T-helper 2 cell treated with Interferon-gamma antibody and Interleukin-4, amounts not matched to agents 5 μg/mL and 100 μg/mL, for 36 hours (primary cell): ENCODE results near the gene MOB3B.

Experiments
- DNase-seq: peaks from one replicate; pipeline ENCODE4 v3.0.0; 2021; ENCODE audit warnings: low spot score
- H3K27ac Mint-ChIP-seq: one replicate; pipeline ENCODE4 v1.8.0; 2021; ENCODE audit warnings: mild to moderate bottlenecking, mixed read lengths
- H3K27me3 Mint-ChIP-seq: one replicate; pipeline ENCODE4 v1.8.0; 2021; ENCODE audit warnings: low read depth, mixed read lengths
- H3K36me3 Mint-ChIP-seq: one replicate; pipeline ENCODE4 v1.8.0; 2021; ENCODE audit warnings: low read depth, mixed read lengths
- H3K4me1 Mint-ChIP-seq: one replicate; pipeline ENCODE4 v1.8.0; 2021; ENCODE audit warnings: low read depth, mixed read lengths
- H3K4me3 Mint-ChIP-seq: one replicate; pipeline ENCODE4 v1.8.0; 2022; ENCODE audit warnings: mild to moderate bottlenecking, moderate library complexity, mixed read lengths
- H3K9me3 Mint-ChIP-seq: one replicate; pipeline ENCODE4 v1.8.0; 2021; ENCODE audit warnings: mixed read lengths

MOB3B gene

GRCh38 chr9:27308691-27309390, 220.8 kb downstream of the MOB3B start:
- no peak overlapping the region for H3K27ac Mint-ChIP-seq
- no peaks in the 10 kb centered on the region for H3K27me3 Mint-ChIP-seq
- no peak overlapping the region for H3K4me3 Mint-ChIP-seq
- DNase-seq = no peak
- no peaks in the 10 kb centered on the region for H3K9me3 Mint-ChIP-seq
- H3K36me3 Mint-ChIP-seq = no peaks in the 10 kb centered on the region
- no peaks in the 10 kb centered on the region for H3K4me1 Mint-ChIP-seq

GRCh38 chr9:27304521-27304920, 225.1 kb downstream of the MOB3B start:
- no peak for DNase-seq
- Mint-ChIP-seq H3K4me1 (no peaks in the 10 kb centered on the region), H3K9me3 (no peaks in the 10 kb centered on the region), H3K4me3 (no peak overlapping the region), H3K27ac (no peak overlapping the region), H3K27me3 (no peaks in the 10 kb centered on the region), H3K36me3 (no peaks in the 10 kb centered on the region)

GRCh38 chr9:27303219-27303618, 226.4 kb downstream of the MOB3B start:
- Mint-ChIP-seq H3K27me3 (no peaks in the 10 kb centered on the region), H3K36me3 (no peaks in the 10 kb centered on the region), H3K27ac (no peak overlapping the region), H3K9me3 (no peaks in the 10 kb centered on the region), H3K4me1 (no peaks in the 10 kb centered on the region), H3K4me3 (no peak overlapping the region)
- DNase-seq = no peak

- Mint-ChIP-seq H3K4me3 (no peak within 1 kb of the TSS), H3K27ac (no peak within 1 kb of the TSS), H3K4me1 (no peaks in the 10 kb centered on the region), H3K27me3 (peaks cover 3% of the 10 kb centered on the region), H3K9me3 (no peaks in the 10 kb centered on the region), H3K36me3 (no peaks in the 10 kb centered on the region)
- no peak for DNase-seq
Observed at GRCh38 chr9:27297050-27297449, 232.6 kb downstream of the MOB3B start, which contains the start of gene EQTN. TSS of gene EQTN (minus strand) at chr9:27297150. CDS start at chr9:27297055, 95 bp downstream.

GRCh38 chr9:27293996-27294395, 235.6 kb downstream of the MOB3B start:
- peaks cover 3% of the 10 kb centered on the region for H3K27me3 Mint-ChIP-seq
- H3K9me3 Mint-ChIP-seq = no peaks in the 10 kb centered on the region
- H3K27ac Mint-ChIP-seq = no peak overlapping the region
- H3K4me1 Mint-ChIP-seq = no peaks in the 10 kb centered on the region
- H3K36me3 Mint-ChIP-seq = no peaks in the 10 kb centered on the region
- no peak for DNase-seq
- no peak overlapping the region for H3K4me3 Mint-ChIP-seq

GRCh38 chr9:27292659-27293405, 236.8 kb downstream of the MOB3B start:
- no peak overlapping the region for H3K4me3 Mint-ChIP-seq
- H3K9me3 Mint-ChIP-seq = no peaks in the 10 kb centered on the region
- H3K27ac Mint-ChIP-seq = no peak overlapping the region
- no peaks in the 10 kb centered on the region for H3K36me3 Mint-ChIP-seq
- no peak for DNase-seq
- H3K27me3 Mint-ChIP-seq = peaks cover 3% of the 10 kb centered on the region
- H3K4me1 Mint-ChIP-seq = no peaks in the 10 kb centered on the region

GRCh38 chr9:27291292-27291691, 238.3 kb downstream of the MOB3B start:
- Mint-ChIP-seq H3K4me3 (no peak overlapping the region), H3K27ac (no peak overlapping the region), H3K4me1 (no peaks in the 10 kb centered on the region), H3K9me3 (no peaks in the 10 kb centered on the region), H3K36me3 (no peaks in the 10 kb centered on the region), H3K27me3 (peaks cover 3% of the 10 kb centered on the region)
- DNase-seq = no peak

GRCh38 chr9:27282269-27282668, 247.3 kb downstream of the MOB3B start:
- no peaks in the 10 kb centered on the region for H3K36me3 Mint-ChIP-seq
- no peak overlapping the region for H3K27ac Mint-ChIP-seq
- peaks cover 1% of the 10 kb centered on the region for H3K4me1 Mint-ChIP-seq
- peaks cover 10% of the 10 kb centered on the region for H3K27me3 Mint-ChIP-seq
- H3K9me3 Mint-ChIP-seq = no peaks in the 10 kb centered on the region
- no peak for DNase-seq
- H3K4me3 Mint-ChIP-seq = no peak overlapping the region

- no peaks in the 10 kb centered on the region for H3K36me3 Mint-ChIP-seq
- H3K27me3 Mint-ChIP-seq = peaks cover 10% of the 10 kb centered on the region
- H3K9me3 Mint-ChIP-seq = no peaks in the 10 kb centered on the region
- H3K27ac Mint-ChIP-seq = no peak overlapping the region
- H3K4me3 Mint-ChIP-seq = no peak overlapping the region
- DNase-seq = no peak
- peaks cover 4% of the 10 kb centered on the region for H3K4me1 Mint-ChIP-seq
Observed at GRCh38 chr9:27280860-27281259, 248.8 kb downstream of the MOB3B start.

- Mint-ChIP-seq H3K27ac (no peak overlapping the region), H3K4me3 (no peak overlapping the region), H3K4me1 (peaks cover 4% of the 10 kb centered on the region), H3K36me3 (no peaks in the 10 kb centered on the region), H3K9me3 (no peaks in the 10 kb centered on the region), H3K27me3 (peaks cover 10% of the 10 kb centered on the region)
- no peak for DNase-seq
Observed at GRCh38 chr9:27280249-27280648, 249.4 kb downstream of the MOB3B start.

GRCh38 chr9:27279611-27280010, 250.0 kb downstream of the MOB3B start:
- H3K27ac Mint-ChIP-seq = no peak overlapping the region
- no peak for DNase-seq
- no peak overlapping the region for H3K4me3 Mint-ChIP-seq
- peaks cover 4% of the 10 kb centered on the region for H3K4me1 Mint-ChIP-seq
- H3K27me3 Mint-ChIP-seq = peaks cover 10% of the 10 kb centered on the region
- no peaks in the 10 kb centered on the region for H3K36me3 Mint-ChIP-seq
- H3K9me3 Mint-ChIP-seq = no peaks in the 10 kb centered on the region

- no peak overlapping the region for H3K4me3 Mint-ChIP-seq
- peaks cover 4% of the 10 kb centered on the region for H3K4me1 Mint-ChIP-seq
- no peaks in the 10 kb centered on the region for H3K9me3 Mint-ChIP-seq
- H3K36me3 Mint-ChIP-seq = no peaks in the 10 kb centered on the region
- no peak for DNase-seq
- H3K27ac Mint-ChIP-seq = no peak overlapping the region
- H3K27me3 Mint-ChIP-seq = peaks cover 10% of the 10 kb centered on the region
Observed at GRCh38 chr9:27278374-27278773, 251.2 kb downstream of the MOB3B start.

GRCh38 chr9:27276193-27277030, 253.2 kb downstream of the MOB3B start:
- Mint-ChIP-seq H3K9me3 (no peaks in the 10 kb centered on the region), H3K4me1 (peaks cover 4% of the 10 kb centered on the region), H3K36me3 (no peaks in the 10 kb centered on the region), H3K27me3 (peaks cover 5% of the 10 kb centered on the region), H3K4me3 (no peak overlapping the region), H3K27ac (no peak overlapping the region)
- DNase-seq = no peak
